Measurements from ENCODE around the gene ASB13. TPM values are rescaled to one million over a fixed set of nuclear protein-coding genes. Genes with fewer than 3 reads are reported as not detected.

ASB13 gene
- polyA plus RNA-seq, 4 donors: 29.2 to 155 (median 71.0) TPM

- DNase-seq (no peak), FAIRE-seq (no peak)
- Histone ChIP-seq H3K9me3 (ENCODE audit: control insufficient read depth in 2 of 2, insufficient read depth in 1 of 2, low read depth in 1 of 2, low read length in 1 of 2) (no peaks in the 10 kb centered on the region), H3K36me3 (ENCODE audit: control insufficient read depth in 3 of 3, insufficient read depth in 2 of 3, low read depth in 1 of 3, low read length in 3 of 3) (peaks cover 11 to 48% (median 18%) of the 10 kb centered on the region in 3 donors), H3K27me3 (ENCODE audit: control insufficient read depth in 3 of 3, insufficient read depth in 3 of 3, low read length in 3 of 3) (no peaks in the 10 kb centered on the region), H3K4me1 (ENCODE audit: control insufficient read depth in 3 of 3, insufficient read depth in 2 of 3, low read depth in 1 of 3, low read length in 2 of 3) (no peaks in the 10 kb centered on the region), H3K4me3 (ENCODE audit: low read depth in 1 of 3, low read length in 3 of 3) (no peak overlapping the region), H3K27ac (ENCODE audit: low read depth in 1 of 3, low read length in 2 of 3) (no peak overlapping the region)
- 94 to 96% (median 95%) methylated on average over 16 to 17 of the region's 17 CpGs for WGBS, 3 donors
Observed at GRCh38 chr10:5639066-5639465, 27.3 kb downstream of the ASB13 start.

DNA sequence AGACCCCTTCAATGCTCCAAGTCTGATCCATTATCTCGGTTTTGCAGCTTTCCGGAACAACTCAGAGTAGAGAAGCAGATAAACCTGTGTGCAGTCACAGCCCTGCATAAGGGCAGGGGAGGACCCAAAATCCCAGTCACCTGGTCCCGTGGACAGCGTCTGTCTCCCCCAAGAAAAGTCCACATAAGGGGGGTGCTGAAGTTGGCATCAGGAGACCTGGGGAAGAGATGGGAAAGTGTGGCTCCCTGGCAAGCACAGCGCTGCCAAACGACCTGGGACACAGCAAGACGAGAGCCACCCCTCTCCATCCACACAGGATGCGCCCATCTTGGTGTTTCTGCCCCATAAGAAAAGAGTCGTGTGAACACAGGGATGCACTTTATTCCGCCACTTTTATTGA lies 27.9 kb downstream of the ASB13 start:
- 85 to 93% (median 91%) methylated on average over 10 of the region's 10 CpGs for WGBS, 3 donors
- FAIRE-seq (no peak), DNase-seq (no peak)
- no peaks in the 10 kb centered on the region for H3K27me3 ChIP-seq (ENCODE audit: control insufficient read depth in 3 of 3, insufficient read depth in 3 of 3, low read length in 3 of 3)
- no peaks in the 10 kb centered on the region for H3K4me1 ChIP-seq (ENCODE audit: control insufficient read depth in 3 of 3, insufficient read depth in 2 of 3, low read depth in 1 of 3, low read length in 2 of 3)
- peaks cover 9 to 44% (median 15%) of the 10 kb centered on the region in 3 donors for H3K36me3 ChIP-seq (ENCODE audit: control insufficient read depth in 3 of 3, insufficient read depth in 2 of 3, low read depth in 1 of 3, low read length in 3 of 3)
- H3K27ac ChIP-seq (ENCODE audit: low read depth in 1 of 3, low read length in 2 of 3): no peak overlapping the region
- H3K4me3 ChIP-seq (ENCODE audit: low read depth in 1 of 3, low read length in 3 of 3): no peak overlapping the region
- H3K9me3 ChIP-seq (ENCODE audit: control insufficient read depth in 2 of 2, insufficient read depth in 1 of 2, low read depth in 1 of 2, low read length in 1 of 2): no peaks in the 10 kb centered on the region

DNA sequence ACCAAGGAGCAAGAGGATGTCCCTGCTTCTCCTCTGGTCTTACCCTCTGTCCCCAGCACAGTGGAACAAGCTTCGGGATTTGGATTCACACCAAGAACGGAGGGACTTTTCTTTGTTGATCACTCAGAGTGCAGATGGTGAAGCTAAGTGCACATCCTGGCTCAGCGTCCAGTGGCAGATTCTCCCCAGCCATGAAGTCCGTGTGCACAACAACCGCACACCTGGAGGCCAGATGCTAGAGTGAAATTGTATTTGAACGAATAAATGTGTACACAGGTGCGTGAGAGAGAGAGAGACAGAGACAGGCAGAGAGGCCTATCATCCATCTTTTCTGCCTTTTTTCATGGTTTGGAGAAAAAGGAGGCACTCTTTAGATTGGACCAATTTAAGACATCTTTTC lies 31.5 kb downstream of the ASB13 start:
- Histone ChIP-seq H3K4me1 (ENCODE audit: control insufficient read depth in 3 of 3, insufficient read depth in 2 of 3, low read depth in 1 of 3, low read length in 2 of 3) (peaks cover 2 to 18% (median 5%) of the 10 kb centered on the region in 3 donors), H3K27ac (ENCODE audit: low read depth in 1 of 3, low read length in 2 of 3) (no peak overlapping the region), H3K36me3 (ENCODE audit: control insufficient read depth in 3 of 3, insufficient read depth in 2 of 3, low read depth in 1 of 3, low read length in 3 of 3) (peaks cover 4 to 17% (median 7%) of the 10 kb centered on the region in 3 donors), H3K9me3 (ENCODE audit: control insufficient read depth in 2 of 2, insufficient read depth in 1 of 2, low read depth in 1 of 2, low read length in 1 of 2) (no peaks in the 10 kb centered on the region), H3K27me3 (ENCODE audit: control insufficient read depth in 3 of 3, insufficient read depth in 3 of 3, low read length in 3 of 3) (no peaks in the 10 kb centered on the region), H3K4me3 (ENCODE audit: low read depth in 1 of 3, low read length in 3 of 3) (no peak overlapping the region)
- 80 to 86% (median 84%) methylated on average over 7 of the region's 7 CpGs for WGBS, 3 donors
- FAIRE-seq (no peak), DNase-seq (no peak)

DNA sequence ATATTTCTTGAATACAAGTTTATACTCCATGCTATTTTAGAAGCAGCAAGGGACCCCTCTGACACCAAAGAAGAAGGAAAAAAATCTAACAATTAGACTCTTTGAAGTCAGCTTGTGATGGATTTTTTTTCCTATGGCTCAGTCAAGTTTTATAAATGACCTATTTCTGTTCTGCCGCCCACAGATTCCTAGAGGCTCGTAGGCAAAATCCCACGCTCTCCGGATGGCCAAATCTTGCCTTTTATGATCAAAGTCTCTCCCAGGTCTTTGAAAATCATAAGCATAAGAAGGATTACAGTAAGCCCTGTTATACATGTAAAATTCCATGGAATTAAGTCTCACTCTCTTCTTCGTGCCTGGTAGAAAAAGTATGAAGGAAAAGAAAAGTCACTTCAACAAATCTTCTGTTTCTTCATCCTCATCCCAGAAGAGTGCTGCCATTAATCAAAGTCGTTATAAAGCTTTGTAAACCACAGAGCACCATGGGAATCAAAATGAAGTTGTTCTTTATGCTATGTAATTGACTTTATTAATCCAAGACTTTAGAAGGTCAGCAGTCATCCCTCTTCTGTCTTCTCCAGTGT lies 33.1 kb downstream of the ASB13 start:
- Histone ChIP-seq H3K4me1 (ENCODE audit: control insufficient read depth in 3 of 3, insufficient read depth in 2 of 3, low read depth in 1 of 3, low read length in 2 of 3) (peaks cover 4 to 18% (median 12%) of the 10 kb centered on the region in 3 donors), H3K27me3 (ENCODE audit: control insufficient read depth in 3 of 3, insufficient read depth in 3 of 3, low read length in 3 of 3) (no peaks in the 10 kb centered on the region), H3K36me3 (ENCODE audit: control insufficient read depth in 3 of 3, insufficient read depth in 2 of 3, low read depth in 1 of 3, low read length in 3 of 3) (peaks cover 0 to 1% (median 0%) of the 10 kb centered on the region in 3 donors), H3K4me3 (ENCODE audit: low read depth in 1 of 3, low read length in 3 of 3) (no peak overlapping the region), H3K9me3 (ENCODE audit: control insufficient read depth in 2 of 2, insufficient read depth in 1 of 2, low read depth in 1 of 2, low read length in 1 of 2) (no peaks in the 10 kb centered on the region), H3K27ac (ENCODE audit: low read depth in 1 of 3, low read length in 2 of 3) (peak overlapping the region; percentile 55 to 92 (median 62))
- DNase-seq (no peak), FAIRE-seq (no peak)
- 69 to 91% (median 87%) methylated on average over 6 of the region's 6 CpGs for WGBS, 3 donors

- Histone ChIP-seq H3K4me1 (ENCODE audit: control insufficient read depth in 3 of 3, insufficient read depth in 2 of 3, low read depth in 1 of 3, low read length in 2 of 3) (peaks cover 4 to 18% (median 12%) of the 10 kb centered on the region in 3 donors), H3K36me3 (ENCODE audit: control insufficient read depth in 3 of 3, insufficient read depth in 2 of 3, low read depth in 1 of 3, low read length in 3 of 3) (no peaks in the 10 kb centered on the region), H3K4me3 (ENCODE audit: low read depth in 1 of 3, low read length in 3 of 3) (peak overlapping the region in 1 of 3 donors; percentile 20), H3K27me3 (ENCODE audit: control insufficient read depth in 3 of 3, insufficient read depth in 3 of 3, low read length in 3 of 3) (no peaks in the 10 kb centered on the region), H3K9me3 (ENCODE audit: control insufficient read depth in 2 of 2, insufficient read depth in 1 of 2, low read depth in 1 of 2, low read length in 1 of 2) (no peaks in the 10 kb centered on the region), H3K27ac (ENCODE audit: low read depth in 1 of 3, low read length in 2 of 3) (peak overlapping the region; percentile 28 to 92 (median 76))
- FAIRE-seq: no peak
- WGBS, 3 donors: 17 to 47% (median 26%) methylated on average over 4 of the region's 4 CpGs
- DNase-seq: peak; percentile 93 to 96
Observed at GRCh38 chr10:5632446-5632845, 33.9 kb downstream of the ASB13 start.

GRCh38 chr10:5631936-5632335 lies 34.5 kb downstream of the ASB13 start:
- no peaks in the 10 kb centered on the region for H3K27me3 ChIP-seq (ENCODE audit: control insufficient read depth in 3 of 3, insufficient read depth in 3 of 3, low read length in 3 of 3)
- DNase-seq: no peak
- FAIRE-seq: no peak
- H3K36me3 ChIP-seq (ENCODE audit: control insufficient read depth in 3 of 3, insufficient read depth in 2 of 3, low read depth in 1 of 3, low read length in 3 of 3): no peaks in the 10 kb centered on the region
- no peaks in the 10 kb centered on the region for H3K9me3 ChIP-seq (ENCODE audit: control insufficient read depth in 2 of 2, insufficient read depth in 1 of 2, low read depth in 1 of 2, low read length in 1 of 2)
- peak overlapping the region; percentile 28 to 92 (median 76) for H3K27ac ChIP-seq (ENCODE audit: low read depth in 1 of 3, low read length in 2 of 3)
- H3K4me1 ChIP-seq (ENCODE audit: control insufficient read depth in 3 of 3, insufficient read depth in 2 of 3, low read depth in 1 of 3, low read length in 2 of 3): peaks cover 4 to 18% (median 12%) of the 10 kb centered on the region in 3 donors
- 20 to 49% (median 33%) methylated on average over 10 of the region's 10 CpGs for WGBS, 3 donors
- H3K4me3 ChIP-seq (ENCODE audit: low read depth in 1 of 3, low read length in 3 of 3): peak overlapping the region in 2 of 3 donors; percentile 13 to 20

DNA sequence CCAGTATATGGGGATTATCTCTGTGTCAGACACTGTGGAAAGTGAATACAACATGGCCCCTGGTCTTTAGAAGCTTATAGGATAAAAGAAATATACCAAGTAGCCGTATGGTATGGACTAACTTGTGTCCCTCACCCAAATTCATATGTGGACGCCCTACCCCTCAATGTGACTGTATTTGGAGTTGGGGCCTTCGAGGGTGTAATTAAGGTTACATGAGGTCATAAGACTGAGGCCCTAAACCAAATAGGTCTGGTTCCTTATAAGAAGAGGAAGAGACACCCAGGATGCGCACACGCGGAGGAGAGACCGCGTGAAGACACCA lies 36.3 kb downstream of the ASB13 start:
- WGBS, 3 donors: 85 to 92% (median 89%) methylated on average over 8 of the region's 8 CpGs
- H3K4me3 ChIP-seq (ENCODE audit: low read depth in 1 of 3, low read length in 3 of 3): no peak overlapping the region
- FAIRE-seq (no peak), DNase-seq (no peak)
- no peaks in the 10 kb centered on the region for H3K27me3 ChIP-seq (ENCODE audit: control insufficient read depth in 3 of 3, insufficient read depth in 3 of 3, low read length in 3 of 3)
- H3K36me3 ChIP-seq (ENCODE audit: control insufficient read depth in 3 of 3, insufficient read depth in 2 of 3, low read depth in 1 of 3, low read length in 3 of 3): no peaks in the 10 kb centered on the region
- H3K27ac ChIP-seq (ENCODE audit: low read depth in 1 of 3, low read length in 2 of 3): no peak overlapping the region
- no peaks in the 10 kb centered on the region for H3K9me3 ChIP-seq (ENCODE audit: control insufficient read depth in 2 of 2, insufficient read depth in 1 of 2, low read depth in 1 of 2, low read length in 1 of 2)
- H3K4me1 ChIP-seq (ENCODE audit: control insufficient read depth in 3 of 3, insufficient read depth in 2 of 3, low read depth in 1 of 3, low read length in 2 of 3): peaks cover 4 to 18% (median 12%) of the 10 kb centered on the region in 3 donors

GRCh38 chr10:5629303-5630111 lies 36.9 kb downstream of the ASB13 start:
- Histone ChIP-seq H3K27me3 (ENCODE audit: control insufficient read depth in 3 of 3, insufficient read depth in 3 of 3, low read length in 3 of 3) (no peaks in the 10 kb centered on the region), H3K4me3 (ENCODE audit: low read depth in 1 of 3, low read length in 3 of 3) (no peak overlapping the region), H3K27ac (ENCODE audit: low read depth in 1 of 3, low read length in 2 of 3) (peak overlapping the region in 1 of 3 donors; percentile 70), H3K4me1 (ENCODE audit: control insufficient read depth in 3 of 3, insufficient read depth in 2 of 3, low read depth in 1 of 3, low read length in 2 of 3) (peaks cover 4 to 18% (median 12%) of the 10 kb centered on the region in 3 donors), H3K9me3 (ENCODE audit: control insufficient read depth in 2 of 2, insufficient read depth in 1 of 2, low read depth in 1 of 2, low read length in 1 of 2) (no peaks in the 10 kb centered on the region), H3K36me3 (ENCODE audit: control insufficient read depth in 3 of 3, insufficient read depth in 2 of 3, low read depth in 1 of 3, low read length in 3 of 3) (no peaks in the 10 kb centered on the region)
- DNase-seq (peak; percentile 86 to 93), FAIRE-seq (no peak)
- WGBS, 3 donors: 6 to 11% (median 7%) methylated on average over 7 of the region's 7 CpGs
